K562 (cell line): ENCODE results near the gene EIF2S3. TPM values are rescaled to one million over a fixed set of nuclear protein-coding genes. Genes with fewer than 3 reads are reported as not detected.

Source experiments
- ATAC-seq: fragments of 200-7000 bp; cut with Tn5 transposase; 3 replicates; pipeline ENCODE4 v1.9.1; 2020; ENCODE audit warnings: moderate library complexity
- BruUV-seq: library from RNA; stranded (reverse); fragments of 400-500 nt; replicated peaks from 2 replicates; lab custom pipeline; 2021; lab: Mats Ljungman, UMichigan
- CTCF ChIA-PET: fragments of 300-600 bp; formaldehyde crosslinking; extraction: SDS; loops from one replicate; lab custom pipeline; 2021; ENCODE audit warnings: low intra/inter-chr PET ratio; lab: Yijun Ruan, JAX
- POLR2A ChIA-PET: fragments of 300-600, 350-650 bp; sonication (Branson Sonifier 250); formaldehyde crosslinking; extraction: SDS; loops from one replicate; lab custom pipeline; 2021; ENCODE audit warnings: antibody characterized with exemption, inconsistent platforms; lab: Yijun Ruan, JAX
- DNase-seq, 4 experiments: peaks; one replicate each; pipeline versions ENCODE4 v3.0.0 to v3.0.0-alpha.2; 2011 to 2018; ENCODE audit warnings: low spot score in 3 of 4, mixed read lengths in 3 of 4; ENCODE audit errors: extremely low read depth in 1 of 4
- FAIRE-seq: peaks from 2 replicates; lab custom pipeline; 2011; peaks lifted over from hg19 to GRCh38; lab: Jason Lieb, UNC
- H2AFZ ChIP-seq: 2 replicates; pipeline ENCODE4 v1.6.0; 2011; ENCODE audit warnings: low read depth, low read length, control low read depth, inconsistent platforms
- H3K27ac ChIP-seq: fragments of 200-600 bp; 3 replicates; pipeline ENCODE4 v1.8.0; 2011; ENCODE audit warnings: low read depth, mild to moderate bottlenecking, control low read depth, inconsistent platforms, low read length, moderate library complexity, mixed read lengths; ENCODE audit errors: extremely low read depth
- H3K27me3 ChIP-seq, 2 experiments: fragments of 300-600 bp in 1 of 2; 2 replicates in 1 of 2; 3 replicates in 1 of 2; pipeline versions ENCODE4 v1.6.0 to v1.8.0; 2011; ENCODE audit warnings: inconsistent platforms in 2 of 2, low read length in 2 of 2, mild to moderate bottlenecking in 1 of 2, mixed read lengths in 1 of 2, moderate library complexity in 1 of 2; ENCODE audit not compliant: control insufficient read depth in 2 of 2, insufficient read depth in 2 of 2
- H3K36me3 ChIP-seq: fragments of 300-600 bp; 3 replicates; pipeline ENCODE4 v1.8.0; 2011; ENCODE audit warnings: mild to moderate bottlenecking, low read length, inconsistent platforms; ENCODE audit not compliant: control insufficient read depth, insufficient read depth
- H3K4me1 ChIP-seq, 2 experiments: fragments of 200-600 bp in 1 of 2; replicated peaks in 1 of 2; 2 replicates in 1 of 2; 3 replicates in 1 of 2; pipeline versions ENCODE4 v1.5.1 to v1.8.0; 2011; ENCODE audit warnings: inconsistent platforms in 2 of 2, low read length in 2 of 2, mild to moderate bottlenecking in 1 of 2, mixed read lengths in 1 of 2, moderate library complexity in 1 of 2; ENCODE audit not compliant: control insufficient read depth in 2 of 2, insufficient read depth in 2 of 2
- H3K4me2 ChIP-seq: 2 replicates; pipeline ENCODE4 v1.6.1; 2011; ENCODE audit warnings: low read length, control low read depth, inconsistent platforms, mixed read lengths; ENCODE audit not compliant: insufficient read depth
- H3K4me3 ChIP-seq: fragments of 200-600 bp; sonication (generic), shearing (Covaris generic); 2 replicates; pipeline ENCODE4 v1.5.1; 2016; ENCODE audit warnings: control low read depth, inconsistent platforms
- H3K79me2 ChIP-seq: fragments of 200-600 bp; 3 replicates; pipeline ENCODE4 v1.8.0; 2011; ENCODE audit warnings: low read length, inconsistent platforms; ENCODE audit not compliant: control insufficient read depth, insufficient read depth
- H3K9ac ChIP-seq, 2 experiments: 2 replicates each; pipeline versions ENCODE4 v1.6.0 to v1.6.1; 2011; ENCODE audit warnings: low read depth in 2 of 2, low read length in 2 of 2, control low read depth in 1 of 2, inconsistent platforms in 1 of 2, mild to moderate bottlenecking in 1 of 2, mixed read lengths in 1 of 2; ENCODE audit not compliant: insufficient read depth in 1 of 2
- H3K9me1 ChIP-seq: one replicate; pipeline ENCODE4 v1.6.0; 2011; ENCODE audit warnings: inconsistent platforms, mild to moderate bottlenecking, low read length, moderate library complexity; ENCODE audit not compliant: control insufficient read depth, insufficient read depth
- H3K9me3 ChIP-seq: replicated peaks from 2 replicates; pipeline ENCODE4 v1.5.1; 2011; ENCODE audit warnings: low read depth, low read length, inconsistent platforms; ENCODE audit not compliant: control insufficient read depth, insufficient read depth
- H4K20me1 ChIP-seq: replicated peaks from 2 replicates; pipeline ENCODE4 v1.6.1; 2011; ENCODE audit warnings: low read length, inconsistent platforms, mixed read lengths; ENCODE audit not compliant: control insufficient read depth, insufficient read depth
- E2F8 ChIP-seq: fragments of 450-650 bp; IDR thresholded peaks from 2 replicates; pipeline ENCODE4 v1.7.1; 2018; ENCODE audit warnings: mild to moderate bottlenecking, low read depth; ENCODE audit not compliant: partially characterized antibody
- KLF6 ChIP-seq: fragments of 250-450 bp; sonication (Bioruptor Pico); IDR thresholded peaks from 2 replicates; pipeline ENCODE4 v1.4.0; 2020; ENCODE audit warnings: mild to moderate bottlenecking, moderate library complexity, borderline replicate concordance
- LARP7 ChIP-seq: fragments of 450-650 bp; IDR thresholded peaks from 2 replicates; pipeline ENCODE4 v1.6.1; 2016
- MTA2 ChIP-seq: fragments of 450-650 bp; IDR thresholded peaks from 2 replicates; pipeline ENCODE4 v1.6.1; 2016; ENCODE audit warnings: low read depth
- NR1H2 ChIP-seq: sonication (generic); formaldehyde crosslinking; IDR thresholded peaks from 2 replicates; pipeline ENCODE4 v1.4.0; 2020; ENCODE audit warnings: mild to moderate bottlenecking, missing genetic modification reagents
- RAD21 ChIP-seq, 2 experiments: fragments of 250-450 bp in 1 of 2; fragments of 450-650 bp in 1 of 2; sonication (Bioruptor Pico) in 1 of 2; formaldehyde crosslinking in 1 of 2; IDR thresholded peaks in 1 of 2; conservative IDR thresholded peaks in 1 of 2; 2 replicates each; pipeline versions ENCODE4 v1.4.0 to v1.8.0; 2020 to 2022; ENCODE audit warnings: mild to moderate bottlenecking in 2 of 2, moderate library complexity in 1 of 2
- RB1 ChIP-seq: fragments of 450-650 bp; IDR thresholded peaks from 2 replicates; pipeline ENCODE4 v1.6.1; 2017; ENCODE audit warnings: low read depth, mild to moderate bottlenecking
- SFPQ ChIP-seq: fragments of 200-400 bp; formaldehyde crosslinking; IDR thresholded peaks from 2 replicates; pipeline ENCODE4 v1.6.1; 2017; ENCODE audit warnings: mild to moderate bottlenecking, low read depth, low read length, moderate library complexity
- SMAD1 ChIP-seq: fragments of 150-350 bp; IDR thresholded peaks from 2 replicates; pipeline ENCODE4 v1.6.1; 2014; ENCODE audit warnings: low read length, low read depth; ENCODE audit not compliant: partially characterized antibody
- ZBTB12 ChIP-seq: fragments of 250-450 bp; sonication (Bioruptor Pico); IDR thresholded peaks from 2 replicates; pipeline ENCODE4 v1.4.0; 2020
- ZBTB2 ChIP-seq: fragments of 450-650 bp; IDR thresholded peaks from 2 replicates; pipeline ENCODE4 v1.6.1; 2016; ENCODE audit warnings: antibody characterized with exemption
- ZKSCAN1 ChIP-seq: fragments of 150-350 bp; IDR thresholded peaks from 2 replicates; pipeline ENCODE4 v1.6.1; 2016; ENCODE audit warnings: low read depth, low read length
- ZNF347 ChIP-seq: fragments of 450-650 bp; formaldehyde crosslinking; IDR thresholded peaks from 2 replicates; pipeline ENCODE4 v1.4.0; 2020; ENCODE audit warnings: low read depth, mild to moderate bottlenecking, moderate library complexity
- ZNF395 ChIP-seq: fragments of 200-800 bp; sonication (Bioruptor generic); IDR thresholded peaks from 2 replicates; pipeline ENCODE4 v1.6.1; 2017; ENCODE audit warnings: missing genetic modification characterization, missing compliant biosample characterization
- ZNF431 ChIP-seq: sonication (generic); formaldehyde crosslinking; IDR thresholded peaks from 2 replicates; pipeline ENCODE4 v1.8.0; 2022; ENCODE audit warnings: mild to moderate bottlenecking, missing genetic modification reagents
- WGBS: fragments of 100-300 bp; shearing (Covaris generic); methylation state at CpG from one replicate; pipeline ENCODE4 v1.1.6; 2016; ENCODE audit warnings: low coverage, mixed read lengths; ENCODE audit not compliant: insufficient coverage; ENCODE audit errors: missing lambda C conversion rate; 5-methylcytosine and 5-hydroxymethylcytosine counted together
- in situ Hi-C: fragments of 300-500 bp; cut with MboI; formaldehyde crosslinking; loops from 4 replicates; pipeline ENCODE4 v1.15.0; 2018; ENCODE audit warnings: inconsistent platforms, mixed read lengths
- intact Hi-C: fragments of 100-400 bp; cut with micrococcal nuclease; formaldehyde crosslinking; loops from 2 replicates; pipeline ENCODE4 v1.14.2; 2022
- polyA plus RNA-seq, 8 experiments: library from polyadenylated mRNA; depleted of rRNA in 4 of 8; stranded (reverse) in 5 of 8; unstranded in 3 of 8; fragments of >200 nt; fragmentation: Nextera tagmentation in 2 of 8; fragmentation: Illumina TruSeq in 1 of 8; extraction: Ambion mirVana in 2 of 8; extraction: Trizol in 1 of 8; gene quantifications; 2 replicates each; pipeline versions ENCODE4 v1.2.1 to v1.2.3, GENCODE V29; 2011 to 2014; ENCODE audit warnings: inconsistent platforms in 1 of 8, missing spikeins in 1 of 8
- total RNA-seq, 7 experiments: library from RNA; depleted of rRNA in 6 of 7; stranded (reverse); fragments of >200 nt in 6 of 7; fragmentation: Illumina TruSeq in 2 of 7; extraction: Trizol in 2 of 7; gene quantifications; 2 replicates each; pipeline versions ENCODE4 v1.2.1 to v1.2.3, GENCODE V29; 2011 to 2021; ENCODE audit warnings: low replicate concordance in 1 of 7

Gene EIF2S3
- total and polyA plus RNA-seq, 9 of the 15 experiments (the other 6 are each of a cell fraction or from before 2014, with no cell fraction given) = 148 to 439 (median 275) TPM

- in situ Hi-C loops (no loop called here), intact Hi-C loops (no loop called here)
- ChIA-PET POLR2A (no interaction called here), CTCF (no interaction called here)
- FAIRE-seq (no peak), ATAC-seq (no peak), DNase-seq (no peak)
- Histone ChIP-seq H3K9me3 (no peaks in the 10 kb centered on the region), H3K9me1 (no peaks in the 10 kb centered on the region), H3K4me1 (no peaks in the 10 kb centered on the region), H3K36me3 (no peaks in the 10 kb centered on the region), H4K20me1 (no peaks in the 10 kb centered on the region), H3K27ac (no peak overlapping the region), H3K27me3 (no peaks in the 10 kb centered on the region), H3K9ac (no peak overlapping the region), H3K4me2 (no peak overlapping the region), H3K79me2 (no peaks in the 10 kb centered on the region), H2AFZ (no peak overlapping the region), H3K4me3 (no peak overlapping the region)
- BruUV-seq = no TSS peak
- 80% methylated on average over 9 of the region's 12 CpGs for WGBS
- TF ChIP-seq ZNF395 (CRISPR knock-in tag) (no peak), MTA2 (no peak), RAD21 (CRISPR knock-in tag; conservative IDR thresholded peaks at IDR 0.05 in 1 of 2, IDR thresholded peaks at IDR 0.05 in 1 of 2) (no peak), ZBTB2 (no peak), LARP7 (no peak), ZNF347 (CRISPR knock-in tag) (no peak), SFPQ (no peak), ZBTB12 (CRISPR knock-in tag) (no peak), ZKSCAN1 (no peak), NR1H2 (no peak), RB1 (no peak), SMAD1 (no peak), KLF6 (no peak), E2F8 (no peak), ZNF431 (CRISPR knock-in tag) (no peak)
Measured at GRCh38 chrX:24093746-24094145, 39.0 kb downstream of the EIF2S3 start.
